ENCODE measurements around the gene KPNA5. TPM values are rescaled to one million over a fixed set of nuclear protein-coding genes. Genes with fewer than 3 reads are reported as not detected.

KPNA5 gene
- total RNA-seq, 2 donors from 2014 or later = 4.4 to 6.0 TPM

GRCh38 chr6:116767715-116768114, 86.7 kb downstream of the KPNA5 start:
- no peak for ATAC-seq
- intact Hi-C loops (cut with DNase I, micrococcal nuclease) = no loop called here
- DNase-seq = no peak

GRCh38 chr6:116772450-116772849, 91.4 kb downstream of the KPNA5 start:
- intact Hi-C loops (cut with DNase I, micrococcal nuclease) = no loop called here
- DNase-seq = no peak
- ATAC-seq = no peak

GRCh38 chr6:116773886-116774285, 92.9 kb downstream of the KPNA5 start:
- intact Hi-C loops (cut with DNase I, micrococcal nuclease) = no loop called here
- DNase-seq (no peak), ATAC-seq (no peak)

GRCh38 chr6:116779573-116780164, 98.7 kb downstream of the KPNA5 start:
- no peak for DNase-seq
- intact Hi-C loops (cut with DNase I, micrococcal nuclease) = no loop called here
- no peak for ATAC-seq

- no peak for ATAC-seq
- no peak for DNase-seq
- intact Hi-C loops (cut with DNase I, micrococcal nuclease) = no loop called here
Observed at GRCh38 chr6:116783852-116784251, 102.8 kb downstream of the KPNA5 start.

Other genes starting within 250 kb of the KPNA5 start
- gene CALHM6, start 219.8 kb upstream of the KPNA5 start, total RNA-seq = 1 to 10 TPM in 1 of 2 donors, under 1 TPM in 1; 0.61 to 4.2 TPM
- under 1 TPM; 0.18 to 0.64 TPM for gene CALHM5, start 169.6 kb upstream of the KPNA5 start, total RNA-seq
- not detected for gene TRAPPC3L, start 135.5 kb upstream of the KPNA5 start, total RNA-seq
- gene CALHM4, start 127.5 kb upstream of the KPNA5 start, total RNA-seq = not detected
- gene RWDD1, start 109.7 kb upstream of the KPNA5 start, total RNA-seq = 10 to 100 TPM; 29.1 to 29.5 TPM
- under 1 TPM; 0.27 to 0.31 TPM for gene RSPH4A, start 64.7 kb upstream of the KPNA5 start, total RNA-seq
- gene ZUP1, start 12.4 kb upstream of the KPNA5 start, total RNA-seq = 10 to 100 TPM; 10.3 to 12.0 TPM
- gene FAM162B, start 84.5 kb downstream of the KPNA5 start, total RNA-seq = under 1 TPM; 0.75 to 0.85 TPM
- gene GPRC6A, start 147.9 kb downstream of the KPNA5 start, total RNA-seq = not detected
- gene RFX6, start 196.0 kb downstream of the KPNA5 start, total RNA-seq = 1 to 10 TPM; 1.3 to 1.5 TPM